Panc1 (cell line): Measurements from ENCODE around the gene ABHD2. TPM values are rescaled to one million over a fixed set of nuclear protein-coding genes. Genes with fewer than 3 reads are reported as not detected.

Source experiments
- ATAC-seq: fragments of 200-7000 bp; cut with Tn5 transposase; 2 replicates; pipeline ENCODE4 v1.9.1; 2020; ENCODE audit warnings: mild to moderate bottlenecking, moderate library complexity
- BruUV-seq: library from RNA; stranded (reverse); fragments of 400-500 nt; replicated peaks from 2 replicates; lab custom pipeline; 2021; lab: Mats Ljungman, UMichigan
- CTCF ChIA-PET: fragments of 300-600 bp; sonication (Branson Sonifier 250); formaldehyde crosslinking; loops from one replicate; lab custom pipeline; 2022; ENCODE audit warnings: antibody characterized with exemption; lab: Charles Lee
- POLR2A ChIA-PET: fragments of 300-600 bp; sonication (Branson Sonifier 250); formaldehyde crosslinking; loops from one replicate; lab custom pipeline; 2022; ENCODE audit warnings: antibody characterized with exemption; lab: Charles Lee
- DNase-seq: peaks from one replicate; pipeline ENCODE4 v3.0.0-alpha.2; 2010; ENCODE audit warnings: low read depth, low spot score
- H3K27ac ChIP-seq: 2 replicates; pipeline ENCODE4 v1.5.1; 2011; ENCODE audit warnings: mild to moderate bottlenecking, low read length, inconsistent platforms
- H3K27me3 ChIP-seq: fragments of 200-500 bp; sonication (Bioruptor generic); 2 replicates; pipeline ENCODE4 v1.6.0; 2014; ENCODE audit warnings: low read length, inconsistent platforms; ENCODE audit not compliant: control insufficient read depth, insufficient read depth
- H3K36me3 ChIP-seq: fragments of 200-500 bp; sonication (Bioruptor generic); 2 replicates; pipeline ENCODE4 v1.5.1; 2014; ENCODE audit warnings: inconsistent platforms, mild to moderate bottlenecking, low read length, moderate library complexity; ENCODE audit not compliant: control insufficient read depth, insufficient read depth
- H3K4me1 ChIP-seq: 2 replicates; pipeline ENCODE4 v1.5.1; 2011; ENCODE audit warnings: inconsistent platforms, mild to moderate bottlenecking, low read length, moderate library complexity; ENCODE audit not compliant: control insufficient read depth, insufficient read depth
- H3K4me3 ChIP-seq, 2 experiments: 2 replicates each; pipeline ENCODE4 v1.5.1; 2011 to 2012; ENCODE audit warnings: low read depth in 2 of 2, low read length in 2 of 2, mild to moderate bottlenecking in 2 of 2, inconsistent platforms in 1 of 2, moderate library complexity in 1 of 2
- H3K9me3 ChIP-seq: fragments of 200-500 bp; sonication (Bioruptor generic); 2 replicates; pipeline ENCODE4 v1.5.1; 2014; ENCODE audit warnings: low read depth, mild to moderate bottlenecking, inconsistent platforms, low read length, moderate library complexity; ENCODE audit not compliant: control insufficient read depth, insufficient read depth
- POLR2AphosphoS5 ChIP-seq: IDR thresholded peaks from 2 replicates; pipeline ENCODE4 v1.6.1; 2012; ENCODE audit warnings: mild to moderate bottlenecking, low read depth, low read length, moderate library complexity
- SIN3A ChIP-seq: IDR thresholded peaks from 2 replicates; pipeline ENCODE4 v1.6.1; 2012; ENCODE audit warnings: low read depth, mild to moderate bottlenecking, low read length, moderate library complexity, borderline replicate concordance; ENCODE audit not compliant: insufficient read depth
- TCF7L2 ChIP-seq: IDR thresholded peaks from 2 replicates; pipeline ENCODE4 v1.6.1; 2011; ENCODE audit warnings: mild to moderate bottlenecking, low read depth, low read length, inconsistent platforms
- in situ Hi-C: cut with HindIII; loops from 2 replicates; pipeline ENCODE4 v1.10.0; 2016; ENCODE audit warnings: low sequenced_read_pairs, low pct_unique_long_range_greater_than_20kb
- intact Hi-C: fragments of 100-400 bp; cut with micrococcal nuclease; formaldehyde crosslinking; loops from one replicate; pipeline ENCODE4 v1.10.0; 2022; ENCODE audit not compliant: unreplicated experiment
- total RNA-seq: library from RNA; stranded (reverse); gene quantifications from one replicate; pipeline ENCODE4 v1.2.1, GENCODE V29; 2021; ENCODE audit not compliant: unreplicated experiment
- TF ChIP-seq, protein P1 (sequence below): fragments of 450-650 bp; IDR thresholded peaks from 2 replicates; pipeline ENCODE4 v1.5.1; 2017; ENCODE audit warnings: mild to moderate bottlenecking
- TF ChIP-seq, protein P2 (sequence below), 2 experiments: IDR thresholded peaks; 2 replicates each; pipeline ENCODE4 v1.6.1; 2011 to 2012; ENCODE audit warnings: low read depth in 2 of 2, control low read depth in 1 of 2, low read length in 1 of 2, mild to moderate bottlenecking in 1 of 2, moderate library complexity in 1 of 2; ENCODE audit not compliant: insufficient read depth in 1 of 2

ABHD2 gene
- total RNA-seq, 1 experiment from 2014 or later = 95.0 TPM

DNA sequence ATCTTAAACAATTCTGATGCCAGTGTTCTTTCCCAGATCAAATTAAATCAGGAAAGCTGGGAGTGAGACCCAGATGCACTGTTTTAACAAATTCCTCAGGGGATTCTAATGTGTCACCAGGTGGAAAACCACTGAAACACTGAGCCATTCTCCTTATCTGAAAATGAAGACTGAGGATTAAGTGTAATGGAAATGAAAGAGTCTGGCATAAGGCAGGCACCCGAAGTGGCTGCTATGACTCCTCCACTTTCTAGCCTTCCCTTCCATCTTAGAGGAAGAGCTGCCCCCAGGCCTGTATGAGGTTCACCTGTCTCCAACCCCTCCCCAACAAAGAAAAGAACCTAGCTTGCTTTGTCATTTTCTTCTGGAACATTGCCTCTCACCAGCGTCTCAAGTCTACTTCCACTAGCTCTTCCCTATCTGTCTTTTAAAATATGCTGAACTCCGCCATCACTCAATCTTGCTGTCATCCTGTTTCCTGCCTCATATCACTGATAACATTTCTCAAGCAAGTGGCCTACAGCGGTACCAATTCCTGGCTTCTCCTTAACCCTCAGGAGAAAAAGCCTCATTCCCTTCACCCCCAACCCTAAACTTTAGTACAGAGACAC is 13.7 kb upstream of the ABHD2 start:
- BruUV-seq = no TSS peak
- no peaks in the 10 kb centered on the region; the same call in 1 of the 2 replicates for H3K27me3 ChIP-seq
- ATAC-seq (no peak), DNase-seq (no peak)
- CTCF ChIA-PET = no interaction called here
- H3K4me3 ChIP-seq = no peak overlapping the region
- H3K4me1 ChIP-seq = no peaks in the 10 kb centered on the region
- H3K36me3 ChIP-seq = no peaks in the 10 kb centered on the region
- TF ChIP-seq POLR2AphosphoS5 (no peak), TCF7L2 (no peak), SIN3A (no peak)
- TF ChIP-seq, protein P1, sequence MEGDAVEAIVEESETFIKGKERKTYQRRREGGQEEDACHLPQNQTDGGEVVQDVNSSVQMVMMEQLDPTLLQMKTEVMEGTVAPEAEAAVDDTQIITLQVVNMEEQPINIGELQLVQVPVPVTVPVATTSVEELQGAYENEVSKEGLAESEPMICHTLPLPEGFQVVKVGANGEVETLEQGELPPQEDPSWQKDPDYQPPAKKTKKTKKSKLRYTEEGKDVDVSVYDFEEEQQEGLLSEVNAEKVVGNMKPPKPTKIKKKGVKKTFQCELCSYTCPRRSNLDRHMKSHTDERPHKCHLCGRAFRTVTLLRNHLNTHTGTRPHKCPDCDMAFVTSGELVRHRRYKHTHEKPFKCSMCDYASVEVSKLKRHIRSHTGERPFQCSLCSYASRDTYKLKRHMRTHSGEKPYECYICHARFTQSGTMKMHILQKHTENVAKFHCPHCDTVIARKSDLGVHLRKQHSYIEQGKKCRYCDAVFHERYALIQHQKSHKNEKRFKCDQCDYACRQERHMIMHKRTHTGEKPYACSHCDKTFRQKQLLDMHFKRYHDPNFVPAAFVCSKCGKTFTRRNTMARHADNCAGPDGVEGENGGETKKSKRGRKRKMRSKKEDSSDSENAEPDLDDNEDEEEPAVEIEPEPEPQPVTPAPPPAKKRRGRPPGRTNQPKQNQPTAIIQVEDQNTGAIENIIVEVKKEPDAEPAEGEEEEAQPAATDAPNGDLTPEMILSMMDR = no peak
- TF ChIP-seq, protein P2, sequence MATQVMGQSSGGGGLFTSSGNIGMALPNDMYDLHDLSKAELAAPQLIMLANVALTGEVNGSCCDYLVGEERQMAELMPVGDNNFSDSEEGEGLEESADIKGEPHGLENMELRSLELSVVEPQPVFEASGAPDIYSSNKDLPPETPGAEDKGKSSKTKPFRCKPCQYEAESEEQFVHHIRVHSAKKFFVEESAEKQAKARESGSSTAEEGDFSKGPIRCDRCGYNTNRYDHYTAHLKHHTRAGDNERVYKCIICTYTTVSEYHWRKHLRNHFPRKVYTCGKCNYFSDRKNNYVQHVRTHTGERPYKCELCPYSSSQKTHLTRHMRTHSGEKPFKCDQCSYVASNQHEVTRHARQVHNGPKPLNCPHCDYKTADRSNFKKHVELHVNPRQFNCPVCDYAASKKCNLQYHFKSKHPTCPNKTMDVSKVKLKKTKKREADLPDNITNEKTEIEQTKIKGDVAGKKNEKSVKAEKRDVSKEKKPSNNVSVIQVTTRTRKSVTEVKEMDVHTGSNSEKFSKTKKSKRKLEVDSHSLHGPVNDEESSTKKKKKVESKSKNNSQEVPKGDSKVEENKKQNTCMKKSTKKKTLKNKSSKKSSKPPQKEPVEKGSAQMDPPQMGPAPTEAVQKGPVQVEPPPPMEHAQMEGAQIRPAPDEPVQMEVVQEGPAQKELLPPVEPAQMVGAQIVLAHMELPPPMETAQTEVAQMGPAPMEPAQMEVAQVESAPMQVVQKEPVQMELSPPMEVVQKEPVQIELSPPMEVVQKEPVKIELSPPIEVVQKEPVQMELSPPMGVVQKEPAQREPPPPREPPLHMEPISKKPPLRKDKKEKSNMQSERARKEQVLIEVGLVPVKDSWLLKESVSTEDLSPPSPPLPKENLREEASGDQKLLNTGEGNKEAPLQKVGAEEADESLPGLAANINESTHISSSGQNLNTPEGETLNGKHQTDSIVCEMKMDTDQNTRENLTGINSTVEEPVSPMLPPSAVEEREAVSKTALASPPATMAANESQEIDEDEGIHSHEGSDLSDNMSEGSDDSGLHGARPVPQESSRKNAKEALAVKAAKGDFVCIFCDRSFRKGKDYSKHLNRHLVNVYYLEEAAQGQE (IDR thresholded peaks at IDR 0.05; ENCODE audit: insufficient read depth in 1 of 2, low read depth in 2 of 2, low read length in 1 of 2) = no peak
- intact Hi-C loops = no loop called here
- in situ Hi-C loops = no loop called here
- no peak overlapping the region for H3K27ac ChIP-seq
- H3K9me3 ChIP-seq = no peaks in the 10 kb centered on the region
- POLR2A ChIA-PET = no interaction called here

DNA sequence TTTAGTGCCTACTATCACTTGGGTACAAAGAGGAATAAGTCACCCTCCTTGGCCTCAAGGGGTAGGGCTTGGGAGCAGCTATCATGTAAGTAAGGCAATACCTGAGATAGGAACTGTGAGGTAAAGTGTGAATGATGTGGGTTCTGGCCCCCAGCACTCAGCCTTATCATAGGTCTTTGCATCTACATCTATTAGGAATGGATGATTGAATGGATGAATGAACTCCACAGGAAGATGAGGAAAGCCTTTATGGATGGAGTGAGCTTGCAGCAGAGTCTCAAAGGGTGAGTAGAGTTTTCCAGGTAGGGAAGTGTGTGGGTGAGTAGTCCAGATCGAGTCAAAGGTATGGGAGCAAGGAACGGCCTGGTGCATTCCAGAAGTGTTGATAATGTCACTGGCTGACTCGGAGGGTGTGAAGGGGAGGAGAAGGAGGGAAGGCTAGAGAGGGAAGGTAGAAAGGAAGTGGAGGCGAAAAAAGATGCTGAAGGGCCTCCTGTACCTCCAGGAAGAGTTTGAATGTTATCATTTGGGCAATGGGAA is 13.1 kb upstream of the ABHD2 start:
- H3K27me3 ChIP-seq = no peaks in the 10 kb centered on the region; the same call in 1 of the 2 replicates
- no peak overlapping the region for H3K27ac ChIP-seq
- ChIA-PET POLR2A (no interaction called here), CTCF (no interaction called here)
- H3K4me1 ChIP-seq = no peaks in the 10 kb centered on the region
- no TSS peak for BruUV-seq
- intact Hi-C loops (no loop called here), in situ Hi-C loops (no loop called here)
- TF ChIP-seq, protein P2 (IDR thresholded peaks at IDR 0.05; ENCODE audit: insufficient read depth in 1 of 2, low read depth in 2 of 2, low read length in 1 of 2) = no peak
- TF ChIP-seq, protein P1 = no peak
- TF ChIP-seq TCF7L2 (no peak), POLR2AphosphoS5 (no peak), SIN3A (no peak)
- H3K36me3 ChIP-seq = no peaks in the 10 kb centered on the region
- H3K9me3 ChIP-seq = no peaks in the 10 kb centered on the region
- no peak overlapping the region for H3K4me3 ChIP-seq
- ATAC-seq (no peak), DNase-seq (no peak)
